SK-N-DZ (cell line): ENCODE measurements around the gene FBXW10B.
"Not testable (repeated sequence)": the region's sequence is repeated elsewhere in the genome, so short reads cannot be mapped to it uniquely, and the experiment has no call there.

Experiments
- DNase-seq: peaks from one replicate; pipeline ENCODE4 v3.0.0-alpha.2; 2015; ENCODE audit warnings: low spot score

The FBXW10B gene

GRCh38 chr17:15630930-15631453 is 11.5 kb upstream of the FBXW10B start:
- not testable (repeated sequence) for DNase-seq

DNA sequence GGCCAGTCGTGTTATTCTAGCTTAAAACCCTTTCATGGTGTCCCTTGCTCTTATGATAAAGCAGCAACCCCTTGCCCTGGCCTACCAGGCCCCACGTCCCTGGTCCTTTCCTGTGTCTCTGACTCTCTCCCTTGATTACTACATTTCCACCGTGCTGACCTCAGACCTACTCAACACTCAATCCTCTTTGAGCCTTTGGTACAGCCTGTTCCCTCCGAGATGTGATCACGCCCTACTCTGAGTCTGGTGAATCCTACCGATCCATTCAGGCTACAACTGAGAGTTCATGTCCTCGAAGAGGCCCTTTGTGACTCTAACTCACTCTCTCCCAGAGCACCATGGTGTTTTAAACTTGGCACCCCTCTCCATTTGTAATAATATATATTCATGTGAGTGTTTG is 10.5 kb upstream of the FBXW10B start:
- not testable (repeated sequence) for DNase-seq

DNA sequence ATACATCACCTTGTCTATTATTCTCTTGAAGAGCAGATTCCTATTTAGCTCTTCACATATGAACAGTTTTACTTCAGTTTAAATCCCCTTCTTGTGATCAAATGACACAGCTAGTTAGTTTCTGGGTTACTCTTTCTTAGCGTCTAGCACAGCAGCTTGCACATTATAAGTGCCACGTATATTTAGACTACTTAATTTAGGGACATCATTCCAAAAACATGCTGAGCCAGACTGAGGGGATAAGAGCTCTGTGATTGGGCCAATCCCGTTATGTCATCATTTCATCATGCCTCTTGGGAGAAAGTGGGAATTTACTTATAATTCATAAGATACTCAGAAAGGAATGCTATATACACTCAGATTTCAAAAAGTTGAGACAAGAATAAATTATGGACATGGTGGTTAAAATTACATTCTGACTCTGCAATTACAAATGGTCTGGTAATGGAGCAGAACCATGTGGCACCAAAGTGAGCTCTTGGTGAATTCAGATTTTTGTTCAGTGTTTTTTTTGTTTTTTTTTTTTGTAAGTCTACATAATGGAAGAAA is 4.2 kb upstream of the FBXW10B start:
- not testable (repeated sequence) for DNase-seq

- DNase-seq: not testable (repeated sequence)
These were observed 3.8 kb upstream of the FBXW10B start for GRCh38 chr17:15623255-15623654.

- DNase-seq: not testable (repeated sequence)
These were observed 2.6 kb upstream of the FBXW10B start for GRCh38 chr17:15622124-15622523.

GRCh38 chr17:15616828-15617227 is 2.7 kb downstream of the FBXW10B start:
- DNase-seq: not testable (repeated sequence)

DNA sequence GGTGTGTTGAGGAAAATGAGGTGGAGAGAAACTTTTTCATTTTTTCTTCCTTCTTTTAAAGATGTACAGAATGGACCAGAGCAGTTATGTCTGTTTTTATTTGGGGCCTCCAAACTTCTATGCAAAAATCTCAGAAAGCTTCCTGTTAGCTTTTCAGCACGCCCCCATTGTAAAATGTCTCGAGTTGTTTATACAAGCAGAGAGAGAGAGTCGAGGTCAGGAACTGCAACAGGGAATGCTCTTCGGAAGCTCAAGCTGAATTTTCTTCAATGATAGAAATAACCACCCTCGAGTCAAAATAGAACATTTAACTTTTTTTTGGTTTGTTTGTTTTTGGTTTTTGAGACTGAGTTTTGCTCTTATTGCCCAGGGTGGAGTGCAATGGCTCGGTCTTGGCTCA is 3.7 kb downstream of the FBXW10B start:
- not testable (repeated sequence) for DNase-seq

DNA sequence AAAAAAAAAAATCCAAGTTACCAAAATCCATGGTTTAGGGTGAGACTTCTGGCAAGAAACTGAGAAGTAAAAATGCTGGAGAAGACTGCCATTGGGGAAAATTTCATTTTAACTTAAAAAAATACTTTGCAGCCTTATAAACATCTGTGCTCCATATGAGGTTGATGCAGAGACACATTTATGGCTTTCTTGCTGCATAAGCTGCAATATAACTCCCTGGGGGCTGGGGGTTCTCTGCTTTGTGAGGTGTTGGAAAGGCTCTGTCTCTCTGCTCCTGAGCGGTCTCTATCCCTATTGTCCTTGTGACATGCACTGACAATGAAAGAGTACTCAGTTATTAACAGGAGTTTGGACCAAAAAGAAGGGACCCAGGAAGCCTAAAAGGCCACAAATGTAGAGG is 6.4 kb downstream of the FBXW10B start:
- DNase-seq: not testable (repeated sequence)

DNA sequence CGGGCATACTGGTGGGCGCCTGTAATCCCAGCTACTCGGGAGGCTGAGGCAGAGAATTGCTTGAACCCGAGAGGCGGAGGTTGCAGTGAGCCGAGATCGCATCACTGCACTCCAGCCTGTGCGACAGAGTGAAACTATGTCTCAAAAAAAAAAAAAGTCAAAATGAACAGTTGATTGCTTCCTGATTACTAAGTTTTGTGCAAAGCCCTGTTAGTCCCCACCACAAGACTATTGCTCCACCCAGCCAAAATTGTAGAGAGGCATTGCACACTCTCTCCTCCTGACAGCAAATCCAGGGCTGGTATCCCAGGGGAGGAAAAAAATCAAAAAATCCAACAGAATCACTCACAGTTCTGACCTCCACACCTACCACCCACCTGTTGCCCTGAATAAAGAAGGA is 26.5 kb downstream of the FBXW10B start:
- not testable (repeated sequence) for DNase-seq

DNA sequence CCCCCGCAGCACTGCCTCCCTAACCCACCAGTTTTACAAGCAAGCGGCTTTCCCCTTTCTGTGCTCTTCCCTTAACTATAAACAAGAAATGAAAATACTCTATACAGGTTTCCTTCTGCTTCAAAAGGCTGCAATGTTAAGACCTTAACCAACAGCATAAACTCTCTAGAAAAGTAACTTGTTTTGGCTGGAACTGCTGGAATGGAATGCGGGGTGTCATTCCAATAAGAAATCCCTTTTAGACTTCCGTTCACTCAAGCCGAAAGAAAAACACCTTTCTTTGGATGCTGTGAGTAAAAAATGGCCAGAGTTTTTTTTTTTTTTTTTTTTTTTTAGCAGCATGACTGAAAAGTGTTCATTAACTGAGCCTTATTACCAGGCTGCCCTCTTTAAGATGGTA is 27.5 kb downstream of the FBXW10B start:
- DNase-seq: not testable (repeated sequence)

- not testable (repeated sequence) for DNase-seq
These were observed 28.7 kb downstream of the FBXW10B start for GRCh38 chr17:15590844-15591243.

GRCh38 chr17:15589544-15590536 is 29.7 kb downstream of the FBXW10B start:
- not testable (repeated sequence) for DNase-seq

DNA sequence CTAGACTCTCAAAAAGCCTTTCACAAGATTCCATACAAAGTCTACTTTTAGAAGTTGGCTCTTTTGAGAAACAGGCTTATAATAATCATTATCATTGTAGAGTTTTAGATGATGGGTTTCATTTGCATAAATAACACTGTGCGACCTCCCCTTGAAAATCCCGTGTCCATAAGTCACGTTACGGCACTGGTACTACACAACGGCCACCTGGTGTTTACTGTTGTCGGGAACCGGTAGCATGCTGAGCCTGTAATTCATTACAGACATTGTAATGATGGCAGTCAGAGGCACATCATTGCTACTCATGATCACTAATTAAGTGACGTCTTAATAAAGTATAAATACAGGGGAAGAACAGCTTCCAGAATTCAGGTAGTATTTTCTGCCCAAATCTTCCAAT is 31.5 kb downstream of the FBXW10B start:
- not testable (repeated sequence) for DNase-seq

DNA sequence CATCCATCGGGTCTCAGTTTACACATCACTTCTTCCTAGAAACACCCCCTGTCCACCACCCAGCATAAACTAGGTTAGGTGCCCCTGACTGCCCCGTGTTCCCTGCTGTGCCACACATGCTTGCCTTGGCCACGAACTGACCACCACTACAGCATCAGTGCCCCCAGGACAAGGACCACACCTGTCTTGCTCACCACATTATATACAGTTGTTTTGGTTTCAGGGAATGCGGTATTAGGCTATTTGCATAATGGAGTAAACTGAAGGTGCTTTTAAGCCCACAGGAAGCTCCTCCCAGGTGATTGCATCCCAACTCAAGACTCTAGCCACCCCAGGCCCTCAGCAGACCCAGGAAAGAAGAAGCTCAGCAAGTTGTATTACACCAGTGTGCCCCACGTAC is 36.2 kb downstream of the FBXW10B start:
- DNase-seq: not testable (repeated sequence)

DNA sequence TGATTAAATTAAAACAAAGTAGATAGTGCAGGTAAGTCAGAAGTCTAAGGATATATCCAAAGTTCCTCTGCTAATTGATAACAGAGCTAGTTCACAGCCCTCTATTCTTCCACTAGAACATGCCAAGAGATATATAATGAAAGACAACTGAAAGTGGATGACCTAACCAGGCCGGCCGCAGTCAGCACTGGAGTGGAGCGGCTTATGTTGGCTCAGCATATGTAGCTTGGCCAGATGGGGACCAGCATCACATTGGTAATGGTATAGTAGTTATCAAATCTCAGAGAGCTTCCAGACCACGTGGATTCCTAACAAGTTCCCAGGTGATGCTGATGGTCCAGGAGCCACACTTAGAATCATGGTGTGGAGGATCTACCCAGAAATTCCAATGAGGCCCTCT is 38.0 kb downstream of the FBXW10B start:
- DNase-seq: not testable (repeated sequence)

- DNase-seq: not testable (repeated sequence)
These were observed 42.7 kb downstream of the FBXW10B start for GRCh38 chr17:15576848-15577247.

GRCh38 chr17:15574660-15575059 is 44.8 kb downstream of the FBXW10B start:
- DNase-seq: not testable (repeated sequence)

GRCh38 chr17:15573870-15574269 is 45.6 kb downstream of the FBXW10B start:
- not testable (repeated sequence) for DNase-seq
